ENCODE results near the gene USP4. TPM values are rescaled to one million over a fixed set of nuclear protein-coding genes. Genes with fewer than 3 reads are reported as not detected.

USP4 gene
- total and polyA plus RNA-seq, 4 donors = 12.5 to 17.7 (median 14.9) TPM

- H3K9ac ChIP-seq (ENCODE audit: low read depth in 1 of 2, low read length in 2 of 2) = peak overlapping the region; percentile 36 to 92
- peaks cover 0 to 18% (median 9%) of the 10 kb centered on the region in 4 donors for H3K4me1 ChIP-seq (ENCODE audit: control insufficient read depth in 4 of 4, insufficient read depth in 4 of 4, low read length in 3 of 4)
- H3K27me3 ChIP-seq (ENCODE audit: control insufficient read depth in 4 of 4, insufficient read depth in 4 of 4, low read length in 3 of 4) = no peaks in the 10 kb centered on the region
- peak overlapping the region; percentile 92 to 93 for H3K27ac ChIP-seq (ENCODE audit: low read depth in 1 of 2, low read length in 2 of 2)
- TF ChIP-seq RAD21 (IDR thresholded peaks at IDR 0.05) (no peak), SP1 (IDR thresholded peaks at IDR 0.05) (no peak), RXRA (IDR thresholded peaks at IDR 0.05) (no peak), MAX (IDR thresholded peaks at IDR 0.05) (no peak), YY1 (IDR thresholded peaks at IDR 0.05) (no peak), HNF4A (conservative IDR thresholded peaks at IDR 0.05) (no peak), ATF3 (IDR thresholded peaks at IDR 0.05) (no peak), FOXA2 (IDR thresholded peaks at IDR 0.05) (no peak), JUND (IDR thresholded peaks at IDR 0.05) (no peak), CTCF (IDR thresholded peaks at IDR 0.05; ENCODE audit: low read depth, low read length, missing input control) (no peak), NR2F2 (IDR thresholded peaks at IDR 0.05) (no peak), ZBTB33 (IDR thresholded peaks at IDR 0.05) (no peak), HNF4G (IDR thresholded peaks at IDR 0.05) (no peak), GABPA (IDR thresholded peaks at IDR 0.05 in 1 of 2, conservative IDR thresholded peaks at IDR 0.05 in 1 of 2) (no peak), REST (IDR thresholded peaks at IDR 0.05) (no peak), FOXA1 (IDR thresholded peaks at IDR 0.05) (no peak), TAF1 (conservative IDR thresholded peaks at IDR 0.05) (no peak), EGR1 (IDR thresholded peaks at IDR 0.05; ENCODE audit: low read depth in 2 of 2) (no peak)
- no peaks in the 10 kb centered on the region for H3K9me3 ChIP-seq (ENCODE audit: control insufficient read depth in 4 of 4, low read length in 3 of 4)
- H3K36me3 ChIP-seq (ENCODE audit: control insufficient read depth in 4 of 4, insufficient read depth in 3 of 4, low read depth in 1 of 4, low read length in 3 of 4) = peaks cover 0 to 8% (median 3%) of the 10 kb centered on the region in 4 donors
- WGBS = 1% methylated on average over 17 of the region's 17 CpGs
- no peak for DNase-seq (ENCODE audit: low spot score)
- H3K4me3 ChIP-seq (ENCODE audit: low read depth in 1 of 3, low read length in 3 of 3) = peak overlapping the region; percentile 63 to 94 (median 93)
Observed at GRCh38 chr3:49339581-49339940, 292 bp downstream of the USP4 start.

All from liver (tissue), 9 donors.